B cell (primary cell): Measurements from ENCODE around the gene DNM1L. TPM values are rescaled to one million over a fixed set of nuclear protein-coding genes. Genes with fewer than 3 reads are reported as not detected.

Experiments used
- ATAC-seq: fragments of 200-7000 bp; cut with Tn5 transposase; one replicate; pipeline ENCODE4 v1.10.0; 2021; ENCODE audit warnings: low read depth, mild to moderate bottlenecking, moderate number of reproducible peaks, moderate library complexity
- CTCF ChIA-PET: fragments of 350-600 bp; sonication (Branson Sonifier 250); formaldehyde crosslinking; loops from one replicate; lab custom pipeline; 2021; ENCODE audit warnings: antibody characterized with exemption, inconsistent platforms; lab: Charles Lee
- POLR2A ChIA-PET: fragments of 350-600 bp; sonication (Branson Sonifier 250); formaldehyde crosslinking; loops from one replicate; lab custom pipeline; 2021; ENCODE audit warnings: antibody characterized with exemption; lab: Charles Lee
- DNase-seq: peaks from one replicate; pipeline ENCODE4 v3.0.0; 2013
- H2AFZ ChIP-seq: 2 replicates; pipeline ENCODE4 v1.6.1; 2012; ENCODE audit warnings: mild to moderate bottlenecking, low read depth, low read length; ENCODE audit not compliant: insufficient read depth, poor library complexity, severe bottlenecking
- H3K27ac ChIP-seq, 2 donors: 1 replicate in 1 of 2; 2 replicates in 1 of 2; pipeline ENCODE4 v1.5.1; 2012 to 2013; ENCODE audit warnings: low read length in 2 of 2, mild to moderate bottlenecking in 2 of 2, moderate library complexity in 1 of 2
- H3K27me3 ChIP-seq, 4 experiments: fragments of 200-600 bp in 1 of 4; sonication (generic) in 1 of 4; replicated peaks in 1 of 4; 1 replicate in 2 of 4; 2 replicates in 2 of 4; pipeline versions ENCODE4 v1.6.1 to v1.7.0; 2013 to 2016; ENCODE audit warnings: low read length in 3 of 4, mild to moderate bottlenecking in 2 of 4, mixed read lengths in 1 of 4, moderate library complexity in 1 of 4; ENCODE audit not compliant: insufficient read depth in 4 of 4, control insufficient read depth in 3 of 4; ENCODE audit errors: control extremely low read depth in 1 of 4
- H3K36me3 ChIP-seq, 2 experiments: replicated peaks in 1 of 2; 1 replicate in 1 of 2; 2 replicates in 1 of 2; pipeline versions ENCODE4 v1.6.1 to v1.7.1; 2013; ENCODE audit warnings: low read length in 1 of 2; ENCODE audit not compliant: insufficient read depth in 2 of 2, control insufficient read depth in 1 of 2; ENCODE audit errors: control extremely low read depth in 1 of 2, extremely low read depth in 1 of 2
- H3K4me1 ChIP-seq, 2 donors: fragments of 200-600 bp in 1 of 2; sonication (generic) in 1 of 2; 1 replicate in 1 of 2; 2 replicates in 1 of 2; pipeline versions ENCODE4 v1.5.1 to v1.6.1; 2013 to 2017; ENCODE audit warnings: low read length in 2 of 2; ENCODE audit not compliant: control insufficient read depth in 2 of 2, insufficient read depth in 2 of 2
- H3K4me2 ChIP-seq: replicated peaks from 2 replicates; pipeline ENCODE3; 2012; ENCODE audit warnings: mild to moderate bottlenecking, low read depth, low read length; ENCODE audit not compliant: poor library complexity, severe bottlenecking
- H3K4me3 ChIP-seq, 5 experiments: fragments of 200-600 bp in 1 of 5; sonication (generic) in 1 of 5; 1 replicate in 3 of 5; 2 replicates in 2 of 5; pipeline versions ENCODE4 v1.5.1 to v1.7.0; 2011 to 2016; ENCODE audit warnings: low read length in 4 of 5, mild to moderate bottlenecking in 4 of 5, low read depth in 2 of 5, control low read depth in 1 of 5, moderate library complexity in 1 of 5; ENCODE audit not compliant: insufficient read depth in 1 of 5; ENCODE audit errors: control extremely low read depth in 1 of 5, extremely low read depth in 1 of 5
- H3K79me2 ChIP-seq: fragments of 200-600 bp; sonication (generic); one replicate; pipeline ENCODE4 v1.6.0; 2016; ENCODE audit warnings: low read length; ENCODE audit not compliant: control insufficient read depth, insufficient read depth
- H3K9ac ChIP-seq: fragments of 200-600 bp; sonication (generic); 2 replicates; pipeline ENCODE4 v1.6.1; 2017; ENCODE audit warnings: mild to moderate bottlenecking, low read length, moderate library complexity
- H3K9me3 ChIP-seq, 3 donors: one replicate each; pipeline versions ENCODE4 v1.6.1 to v1.7.1; 2013; ENCODE audit warnings: low read length in 2 of 3; ENCODE audit not compliant: control insufficient read depth in 2 of 3, insufficient read depth in 1 of 3; ENCODE audit errors: control extremely low read depth in 1 of 3
- H4K20me1 ChIP-seq: 2 replicates; pipeline ENCODE4 v1.6.0; 2012; ENCODE audit warnings: mild to moderate bottlenecking, low read length; ENCODE audit not compliant: insufficient read depth, control insufficient read depth, poor library complexity, severe bottlenecking
- H3K27ac Mint-ChIP-seq: one replicate; pipeline ENCODE4 v1.8.0; 2021; ENCODE audit warnings: mixed read lengths
- H3K27me3 Mint-ChIP-seq: one replicate; pipeline ENCODE4 v1.8.0; 2021; ENCODE audit warnings: mixed read lengths
- H3K4me1 Mint-ChIP-seq: one replicate; pipeline ENCODE4 v1.8.0; 2021; ENCODE audit warnings: mixed read lengths
- H3K4me3 Mint-ChIP-seq: one replicate; pipeline ENCODE4 v1.8.0; 2021; ENCODE audit warnings: mixed read lengths
- H3K9me3 Mint-ChIP-seq: one replicate; pipeline ENCODE4 v1.8.0; 2022; ENCODE audit warnings: mixed read lengths; ENCODE audit not compliant: insufficient read depth
- EZH2 ChIP-seq: IDR thresholded peaks from 2 replicates; pipeline ENCODE4 v1.6.1; 2012; ENCODE audit warnings: borderline replicate concordance, low read depth, mild to moderate bottlenecking, moderate library complexity, low read length; ENCODE audit not compliant: insufficient read depth, poor library complexity, severe bottlenecking
- WGBS: methylation state at CpG from one replicate; pipeline ENCODE4 v1.1.5; 2013; ENCODE audit warnings: missing lambda C conversion rate; ENCODE audit not compliant: insufficient coverage; 5-methylcytosine and 5-hydroxymethylcytosine counted together
- intact Hi-C: fragments of 100-400 bp; cut with micrococcal nuclease; formaldehyde crosslinking; loops from one replicate; pipeline ENCODE4 v1.10.0; 2022
- polyA plus RNA-seq: library from polyadenylated mRNA; depleted of rRNA; stranded (reverse); fragments of >200 nt; gene quantifications from 2 replicates; pipeline ENCODE4 v1.2.3, GENCODE V29; 2012
- total RNA-seq, 2 donors: library from RNA; stranded (reverse); fragments of 120-200 nt in 1 of 2; gene quantifications; 1 replicate in 1 of 2; 2 replicates in 1 of 2; pipeline versions ENCODE4 v1.2.3 to v1.2.4, GENCODE V29; 2013 to 2022
- TF ChIP-seq, protein P1 (sequence below): fragments of 200-600 bp; IDR thresholded peaks from one replicate; pipeline ENCODE4 v1.8.0; 2022; ENCODE audit warnings: antibody characterized with exemption, mild to moderate bottlenecking

Gene DNM1L
- total and polyA plus RNA-seq, 2 donors (not counting 1 experiment from before 2014, with no cell fraction given) = 23.3 to 74.2 TPM

DNA sequence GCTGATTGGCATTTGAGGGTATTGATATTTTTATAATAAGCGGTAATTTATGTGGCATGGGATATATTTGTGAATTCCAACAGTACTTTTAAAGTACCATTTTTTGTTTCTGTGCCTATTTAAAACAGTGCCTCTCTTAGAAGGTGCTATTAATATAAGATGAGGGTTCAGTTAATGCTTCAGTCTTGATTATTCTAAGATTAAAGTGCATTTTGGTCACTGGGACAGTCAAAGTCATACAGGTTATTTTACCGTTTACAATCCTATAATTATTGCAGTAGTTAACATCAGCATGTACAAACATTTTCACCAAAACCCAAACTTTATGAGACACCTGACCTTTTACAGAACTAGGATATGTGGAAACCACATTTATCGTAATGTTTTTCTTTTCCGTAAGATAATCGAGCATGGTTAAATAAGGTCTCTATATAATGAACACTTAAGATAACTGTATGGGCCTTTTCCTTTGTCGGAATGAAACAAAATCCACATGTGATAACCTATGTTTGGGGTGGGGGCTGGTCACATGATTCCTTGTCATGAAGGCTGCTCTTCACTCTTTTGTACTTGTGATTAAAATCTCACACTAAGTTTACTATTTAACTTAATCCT lies 37.7 kb upstream of the DNM1L start:
- Histone ChIP-seq H3K4me2 (no peak overlapping the region), H3K9ac (no peak overlapping the region), H3K36me3 (no peaks in the 10 kb centered on the region), H2AFZ (no peak overlapping the region), H3K27ac (no peak overlapping the region), H4K20me1 (no peaks in the 10 kb centered on the region), H3K4me3 (no peak overlapping the region), H3K4me1 (no peaks in the 10 kb centered on the region), H3K79me2 (no peaks in the 10 kb centered on the region), H3K27me3 (no peaks in the 10 kb centered on the region), H3K9me3 (peaks cover 0 to 5% (median 3%) of the 10 kb centered on the region in 3 donors)
- no peak for TF ChIP-seq EZH2
- TF ChIP-seq, protein P1, sequence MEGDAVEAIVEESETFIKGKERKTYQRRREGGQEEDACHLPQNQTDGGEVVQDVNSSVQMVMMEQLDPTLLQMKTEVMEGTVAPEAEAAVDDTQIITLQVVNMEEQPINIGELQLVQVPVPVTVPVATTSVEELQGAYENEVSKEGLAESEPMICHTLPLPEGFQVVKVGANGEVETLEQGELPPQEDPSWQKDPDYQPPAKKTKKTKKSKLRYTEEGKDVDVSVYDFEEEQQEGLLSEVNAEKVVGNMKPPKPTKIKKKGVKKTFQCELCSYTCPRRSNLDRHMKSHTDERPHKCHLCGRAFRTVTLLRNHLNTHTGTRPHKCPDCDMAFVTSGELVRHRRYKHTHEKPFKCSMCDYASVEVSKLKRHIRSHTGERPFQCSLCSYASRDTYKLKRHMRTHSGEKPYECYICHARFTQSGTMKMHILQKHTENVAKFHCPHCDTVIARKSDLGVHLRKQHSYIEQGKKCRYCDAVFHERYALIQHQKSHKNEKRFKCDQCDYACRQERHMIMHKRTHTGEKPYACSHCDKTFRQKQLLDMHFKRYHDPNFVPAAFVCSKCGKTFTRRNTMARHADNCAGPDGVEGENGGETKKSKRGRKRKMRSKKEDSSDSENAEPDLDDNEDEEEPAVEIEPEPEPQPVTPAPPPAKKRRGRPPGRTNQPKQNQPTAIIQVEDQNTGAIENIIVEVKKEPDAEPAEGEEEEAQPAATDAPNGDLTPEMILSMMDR = no peak
- no CpG with 5 or more reads among the region's 6 CpGs for WGBS
- CTCF ChIA-PET = no interaction called here
- Mint-ChIP-seq H3K9me3 (no peaks in the 10 kb centered on the region), H3K27me3 (no peaks in the 10 kb centered on the region), H3K27ac (no peak overlapping the region), H3K4me3 (no peak overlapping the region), H3K4me1 (no peaks in the 10 kb centered on the region)
- ATAC-seq = no peak
- POLR2A ChIA-PET = no interaction called here
- DNase-seq = no peak
- intact Hi-C loops = no loop called here

DNA sequence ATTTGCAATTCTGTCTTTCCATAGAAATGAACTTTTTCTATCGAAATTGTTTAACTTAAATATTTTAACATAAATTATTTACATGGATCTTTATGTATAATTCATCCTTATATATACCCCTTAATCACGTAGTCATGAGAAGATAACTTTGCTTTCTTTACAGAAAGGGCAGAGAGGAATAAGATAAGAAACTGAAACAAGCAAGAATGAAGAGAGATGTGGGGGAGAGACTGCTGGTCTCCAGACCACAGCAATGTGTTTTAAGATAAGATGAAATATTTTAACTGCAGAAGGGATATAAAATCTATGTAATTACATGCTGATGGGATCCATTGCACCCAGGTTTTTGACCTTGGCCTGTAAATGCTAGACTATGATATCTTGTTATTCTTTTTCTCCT lies 34.7 kb upstream of the DNM1L start:
- Histone ChIP-seq H3K4me1 (no peaks in the 10 kb centered on the region), H3K79me2 (no peaks in the 10 kb centered on the region), H3K4me3 (no peak overlapping the region), H3K27ac (no peak overlapping the region), H3K36me3 (no peaks in the 10 kb centered on the region), H3K9me3 (no peaks in the 10 kb centered on the region), H3K27me3 (no peaks in the 10 kb centered on the region), H2AFZ (no peak overlapping the region), H3K4me2 (no peak overlapping the region), H4K20me1 (no peaks in the 10 kb centered on the region), H3K9ac (no peak overlapping the region)
- CTCF ChIA-PET = no interaction called here
- ATAC-seq (no peak), DNase-seq (no peak)
- WGBS = no CpG with 5 or more reads among the region's 2 CpGs
- Mint-ChIP-seq H3K27ac (no peak overlapping the region), H3K27me3 (no peaks in the 10 kb centered on the region), H3K9me3 (no peaks in the 10 kb centered on the region), H3K4me3 (no peak overlapping the region), H3K4me1 (no peaks in the 10 kb centered on the region)
- POLR2A ChIA-PET = no interaction called here
- intact Hi-C loops = no loop called here
- TF ChIP-seq, protein P1 = no peak
- TF ChIP-seq EZH2 = no peak
